ENCODE data around the gene DMRTB1. TPM values are rescaled to one million over a fixed set of nuclear protein-coding genes. Genes with fewer than 3 reads are reported as not detected.
A peak's percentile ranks its signal among the peaks of the same experiment; 100 is the strongest.

DMRTB1 gene
- not detected for total RNA-seq
- 0 reads per million in 2 donors for total RNA-seq

DNA sequence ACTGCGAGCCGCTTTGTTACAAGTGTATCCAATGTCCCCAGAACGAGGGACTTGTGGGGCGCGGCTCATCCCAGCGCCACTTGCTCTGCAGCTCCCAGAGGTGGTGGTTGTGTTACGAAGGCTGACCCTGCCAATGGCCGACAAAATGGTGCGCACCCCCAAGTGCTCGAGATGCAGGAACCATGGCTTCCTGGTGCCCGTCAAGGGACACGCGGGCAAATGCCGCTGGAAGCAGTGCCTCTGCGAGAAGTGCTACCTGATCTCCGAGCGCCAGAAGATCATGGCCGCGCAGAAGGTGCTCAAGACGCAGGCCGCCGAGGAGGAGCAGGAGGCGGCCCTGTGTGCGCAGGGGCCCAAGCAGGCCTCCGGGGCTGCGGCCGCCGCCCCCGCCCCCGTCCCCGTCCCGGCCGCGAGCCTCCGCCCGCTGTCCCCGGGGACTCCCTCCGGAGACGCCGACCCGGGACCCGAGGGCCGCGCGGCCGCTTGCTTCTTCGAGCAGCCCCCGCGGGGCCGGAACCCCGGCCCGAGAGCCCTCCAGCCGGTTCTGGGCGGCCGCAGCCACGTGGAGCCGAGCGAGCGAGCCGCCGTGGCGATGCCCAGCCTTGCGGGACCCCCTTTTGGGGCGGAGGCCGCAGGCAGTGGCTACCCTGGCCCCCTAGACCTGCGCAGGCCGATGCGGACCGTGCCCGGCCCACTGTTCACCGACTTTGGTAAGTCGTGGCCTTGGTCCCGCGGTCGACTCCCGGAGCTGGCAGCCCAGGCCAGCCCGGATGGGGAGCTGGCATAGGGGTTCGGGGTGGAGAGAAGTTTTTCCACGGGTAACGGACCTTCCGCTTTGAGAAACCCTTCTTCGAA lies at the start of gene DMRTB1:
TSS of gene DMRTB1 (plus strand) at position 79 of the 855 bp plus-strand sequence. CDS start at position 134, 55 bp downstream.
- ATAC-seq (no peak), DNase-seq (no peak)
- no peaks in the 10 kb centered on the region for H3K9me3 ChIP-seq (ENCODE audit: control insufficient read depth, low read length, poor library complexity, severe bottlenecking)
- H3K4me1 Mint-ChIP-seq: no peaks in the 10 kb centered on the region
- no peak within 1 kb of the TSS for H3K27ac Mint-ChIP-seq
- no peak within 1 kb of the TSS for H3K4me3 Mint-ChIP-seq
- H3K27me3 Mint-ChIP-seq: peaks cover 7% of the 10 kb centered on the region
- peaks cover 1% of the 10 kb centered on the region for H3K36me3 Mint-ChIP-seq (ENCODE audit: low read depth)

DNA sequence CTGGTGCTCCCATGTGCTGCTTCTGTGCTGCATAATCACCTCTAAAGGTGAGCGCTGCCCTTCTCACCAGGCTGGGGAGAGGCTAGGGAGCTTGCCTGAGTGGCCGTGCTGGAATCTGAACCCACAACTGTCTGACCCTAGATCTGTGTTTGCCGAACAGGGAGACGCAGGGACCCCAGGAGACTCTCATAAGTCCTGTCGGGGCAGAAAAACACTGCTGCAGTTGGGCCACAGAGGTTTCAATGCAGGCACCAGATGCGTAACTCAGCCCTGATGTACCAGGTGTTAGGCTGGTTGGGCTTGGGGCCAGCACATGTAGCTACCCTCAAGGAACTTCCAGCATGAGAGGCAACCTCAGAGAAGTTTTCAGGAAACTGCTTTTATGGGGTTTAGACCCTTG lies 49.5 kb upstream of the DMRTB1 start:
- no peaks in the 10 kb centered on the region for H3K9me3 ChIP-seq (ENCODE audit: control insufficient read depth, low read length, poor library complexity, severe bottlenecking)
- no peak for DNase-seq
- no peak overlapping the region for H3K4me3 Mint-ChIP-seq
- no peak overlapping the region for H3K27ac Mint-ChIP-seq
- ATAC-seq: no peak
- peaks cover 32% of the 10 kb centered on the region for H3K4me1 Mint-ChIP-seq
- H3K36me3 Mint-ChIP-seq (ENCODE audit: low read depth): no peaks in the 10 kb centered on the region
- no peaks in the 10 kb centered on the region for H3K27me3 Mint-ChIP-seq

DNA sequence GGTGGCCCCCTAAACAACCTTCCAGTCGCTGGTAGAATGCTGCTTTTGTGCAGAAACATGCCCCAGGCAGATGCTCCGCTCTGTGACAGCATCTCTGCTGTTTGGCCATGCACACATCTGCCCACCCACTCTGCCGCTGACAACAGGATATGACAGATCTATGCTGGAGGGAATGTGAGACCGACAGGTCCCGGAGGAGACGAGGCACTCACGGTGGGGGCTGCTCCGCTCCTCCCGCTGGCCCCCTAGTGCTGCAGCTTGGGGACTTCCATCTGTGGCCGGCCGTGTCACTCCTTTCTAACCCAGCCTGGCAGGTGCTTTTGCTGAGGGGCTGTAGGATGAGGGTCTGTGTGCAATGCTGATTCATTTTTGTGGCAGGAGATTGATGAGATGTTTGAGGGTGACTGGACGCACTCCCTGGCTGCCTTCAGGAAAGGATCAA lies 49.1 kb upstream of the DMRTB1 start:
- ATAC-seq: no peak
- no peaks in the 10 kb centered on the region for H3K9me3 ChIP-seq (ENCODE audit: control insufficient read depth, low read length, poor library complexity, severe bottlenecking)
- H3K4me1 Mint-ChIP-seq: peaks cover 32% of the 10 kb centered on the region
- no peaks in the 10 kb centered on the region for H3K27me3 Mint-ChIP-seq
- H3K4me3 Mint-ChIP-seq: no peak overlapping the region
- no peak for DNase-seq
- H3K27ac Mint-ChIP-seq: peak overlapping the region; percentile 95
- H3K36me3 Mint-ChIP-seq (ENCODE audit: low read depth): no peaks in the 10 kb centered on the region

DNA sequence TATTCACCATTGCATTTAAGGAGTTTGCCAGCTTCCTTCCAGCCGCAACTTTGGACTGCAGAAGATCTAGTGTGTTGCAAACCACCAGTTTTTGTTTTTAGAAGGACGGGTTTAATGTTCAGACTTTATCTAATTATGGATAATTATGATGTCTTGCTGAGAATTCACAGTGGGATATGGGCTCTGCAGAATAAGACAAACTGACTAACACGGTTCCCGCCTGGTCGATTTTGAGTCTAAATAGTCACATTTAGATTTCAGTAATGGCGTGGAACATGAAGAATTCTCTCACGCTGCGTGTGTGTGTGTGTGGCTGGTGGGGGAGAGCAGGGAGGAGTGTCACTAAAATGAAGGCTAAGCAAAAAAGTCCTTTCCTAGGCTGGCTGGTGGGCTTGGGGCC lies 48.5 kb upstream of the DMRTB1 start:
- ATAC-seq (no peak), DNase-seq (no peak)
- H3K4me1 Mint-ChIP-seq: peaks cover 32% of the 10 kb centered on the region
- peak overlapping the region; percentile 95 for H3K27ac Mint-ChIP-seq
- H3K9me3 ChIP-seq (ENCODE audit: control insufficient read depth, low read length, poor library complexity, severe bottlenecking): no peaks in the 10 kb centered on the region
- no peak overlapping the region for H3K4me3 Mint-ChIP-seq
- no peaks in the 10 kb centered on the region for H3K27me3 Mint-ChIP-seq
- no peaks in the 10 kb centered on the region for H3K36me3 Mint-ChIP-seq (ENCODE audit: low read depth)

DNA sequence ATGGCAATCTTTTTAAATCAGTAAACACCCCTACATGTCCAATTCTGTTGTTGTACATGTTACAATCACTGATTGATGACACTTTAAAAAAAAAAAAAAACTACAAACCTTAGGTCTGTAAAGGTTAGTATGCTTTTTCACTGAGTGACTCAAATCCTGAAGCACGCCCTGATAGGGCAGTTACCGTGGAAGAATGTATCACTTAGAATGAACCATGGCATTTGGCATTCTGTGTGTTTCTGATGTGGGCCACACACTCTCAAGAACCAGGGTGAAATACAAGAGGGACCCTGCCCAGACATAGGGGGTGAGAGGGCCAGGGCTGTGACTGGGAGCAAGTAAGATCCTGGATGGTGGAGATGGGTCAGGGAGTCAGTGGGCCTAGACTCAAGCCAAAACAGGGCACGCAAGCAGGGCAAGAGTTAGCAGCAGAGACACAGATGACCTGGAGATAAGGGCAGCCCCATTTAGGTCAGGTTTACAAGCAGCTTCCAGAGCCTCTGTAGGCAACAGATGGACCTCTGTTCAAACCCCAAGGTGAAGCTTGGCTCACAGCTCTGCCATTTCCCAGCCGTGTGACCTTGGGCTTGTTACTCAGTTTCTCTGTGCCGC lies 47.6 kb upstream of the DMRTB1 start:
- Mint-ChIP-seq H3K27ac (peak overlapping the region; percentile 95), H3K4me3 (no peak overlapping the region), H3K4me1 (peaks cover 32% of the 10 kb centered on the region), H3K27me3 (no peaks in the 10 kb centered on the region), H3K36me3 (ENCODE audit: low read depth) (no peaks in the 10 kb centered on the region)
- H3K9me3 ChIP-seq (ENCODE audit: control insufficient read depth, low read length, poor library complexity, severe bottlenecking): no peaks in the 10 kb centered on the region
- no peak for ATAC-seq
- DNase-seq: no peak

DNA sequence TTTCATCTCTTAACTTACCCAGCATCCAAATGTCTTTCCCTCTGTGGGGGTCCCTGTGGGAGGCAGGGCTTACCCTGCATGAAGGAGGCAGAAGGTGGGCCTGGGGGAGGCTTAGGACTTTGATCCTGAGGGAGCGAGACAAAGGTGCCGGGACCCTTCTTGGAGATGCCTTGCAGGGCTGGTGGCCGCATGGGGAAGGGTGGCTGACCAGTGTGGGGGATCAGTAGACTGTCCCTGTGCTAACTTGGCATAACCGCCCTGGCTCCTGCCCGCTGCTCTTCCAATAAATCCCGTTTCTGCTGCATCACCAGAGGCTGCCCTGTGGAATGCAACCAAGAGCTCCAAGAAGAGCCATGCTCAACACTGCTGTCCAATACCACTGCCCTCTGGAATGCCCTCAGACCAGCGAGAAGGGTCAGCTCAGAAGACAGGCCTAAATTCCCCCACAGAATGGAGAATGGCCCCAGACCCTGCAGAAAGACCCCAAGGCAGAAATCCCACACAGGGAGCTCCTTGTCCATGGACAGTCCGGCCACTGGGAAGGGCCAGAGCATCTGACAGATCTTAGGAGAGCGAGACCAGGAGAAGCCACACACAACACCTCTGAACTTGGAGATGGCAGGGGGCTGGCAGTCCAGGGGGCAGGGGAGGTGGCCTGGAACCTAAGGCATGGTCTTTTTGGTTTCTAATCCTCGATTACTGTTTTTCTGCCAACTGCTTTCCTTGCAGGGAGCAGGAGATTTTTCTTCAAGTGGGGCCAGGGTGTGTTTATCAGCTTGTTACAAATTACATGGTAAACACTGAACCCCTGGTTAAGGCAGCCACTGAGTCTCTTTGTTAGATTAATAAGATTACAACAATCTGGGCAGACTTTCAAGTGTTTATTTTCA lies 46.7 kb upstream of the DMRTB1 start:
- Mint-ChIP-seq H3K27ac (peak overlapping the region; percentile 95), H3K36me3 (ENCODE audit: low read depth) (no peaks in the 10 kb centered on the region), H3K4me1 (peaks cover 30% of the 10 kb centered on the region), H3K4me3 (peak overlapping the region; percentile 59), H3K27me3 (no peaks in the 10 kb centered on the region)
- ATAC-seq (no peak), DNase-seq (no peak)
- H3K9me3 ChIP-seq (ENCODE audit: control insufficient read depth, low read length, poor library complexity, severe bottlenecking): no peaks in the 10 kb centered on the region

DNA sequence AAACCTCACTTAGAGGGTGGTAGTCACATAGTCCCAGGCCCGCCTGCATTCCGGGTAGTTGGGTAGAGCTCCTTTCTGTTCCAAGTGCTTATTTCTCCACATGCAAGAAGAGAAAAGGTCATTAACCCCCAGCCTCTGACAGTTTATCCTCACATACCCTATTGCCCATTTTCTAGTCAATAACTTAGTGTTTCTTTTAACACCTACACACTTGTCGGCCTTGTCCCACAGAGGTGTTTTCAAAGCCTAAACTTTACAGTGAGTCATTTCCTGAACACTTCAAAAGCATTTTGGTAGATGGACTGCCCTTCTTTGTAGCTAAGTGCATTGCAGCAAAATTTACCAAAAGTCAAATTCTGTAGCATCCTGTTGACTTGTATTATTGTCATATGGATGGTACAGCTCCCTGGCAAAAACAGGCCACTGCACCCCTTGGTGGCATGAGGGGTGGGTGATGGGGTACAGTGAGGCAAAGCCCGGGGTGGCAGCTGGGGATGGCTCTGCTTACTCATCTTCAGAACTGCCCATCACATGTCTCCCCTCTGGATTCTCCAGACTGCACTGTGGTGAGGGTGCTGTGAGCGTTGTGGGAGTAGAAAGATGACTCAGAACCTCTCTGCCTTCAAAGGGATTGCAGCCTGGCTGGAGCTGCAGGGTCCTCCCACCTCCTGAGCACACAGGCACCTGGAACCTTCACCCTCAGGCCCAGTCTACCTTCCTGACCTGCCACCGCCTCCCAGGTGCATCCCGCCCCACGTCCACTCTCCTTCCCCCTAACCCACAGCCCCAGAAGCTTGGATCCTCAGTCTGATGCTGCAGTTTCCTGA lies 45.8 kb upstream of the DMRTB1 start:
- peaks cover 25% of the 10 kb centered on the region for H3K4me1 Mint-ChIP-seq
- DNase-seq (peak in 1 of 3 donors; percentile 36), ATAC-seq (peak; percentile 90)
- peaks cover 6% of the 10 kb centered on the region for H3K27me3 Mint-ChIP-seq
- H3K36me3 Mint-ChIP-seq (ENCODE audit: low read depth): no peaks in the 10 kb centered on the region
- peak overlapping the region; percentile 45 for H3K4me3 Mint-ChIP-seq
- peak overlapping the region; percentile 95 for H3K27ac Mint-ChIP-seq
- no peaks in the 10 kb centered on the region for H3K9me3 ChIP-seq (ENCODE audit: control insufficient read depth, low read length, poor library complexity, severe bottlenecking)

DNA sequence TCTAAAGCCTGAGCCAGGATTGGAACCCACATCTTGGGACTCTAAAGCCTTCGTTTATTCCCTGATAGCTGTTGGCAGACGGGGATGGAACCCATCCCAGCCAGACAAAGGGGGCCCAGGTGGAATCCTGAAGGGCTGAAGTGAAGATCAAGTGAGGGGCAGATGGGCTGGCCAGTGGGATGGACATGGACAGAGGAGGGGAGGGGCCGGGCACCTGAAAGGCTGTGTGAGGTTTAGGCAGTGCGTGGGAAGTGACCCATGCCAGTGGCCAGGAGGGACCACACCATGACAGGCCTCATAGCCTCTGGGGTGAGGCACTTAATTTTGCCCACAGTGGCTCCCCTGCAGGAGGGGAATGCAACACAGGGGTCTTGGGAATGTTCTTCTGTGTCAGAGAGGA lies 44.6 kb upstream of the DMRTB1 start:
- Mint-ChIP-seq H3K4me1 (peaks cover 25% of the 10 kb centered on the region), H3K4me3 (no peak overlapping the region), H3K27me3 (peaks cover 6% of the 10 kb centered on the region), H3K27ac (peak overlapping the region; percentile 95), H3K36me3 (ENCODE audit: low read depth) (no peaks in the 10 kb centered on the region)
- no peak for DNase-seq
- H3K9me3 ChIP-seq (ENCODE audit: control insufficient read depth, low read length, poor library complexity, severe bottlenecking): no peaks in the 10 kb centered on the region
- ATAC-seq: no peak

DNA sequence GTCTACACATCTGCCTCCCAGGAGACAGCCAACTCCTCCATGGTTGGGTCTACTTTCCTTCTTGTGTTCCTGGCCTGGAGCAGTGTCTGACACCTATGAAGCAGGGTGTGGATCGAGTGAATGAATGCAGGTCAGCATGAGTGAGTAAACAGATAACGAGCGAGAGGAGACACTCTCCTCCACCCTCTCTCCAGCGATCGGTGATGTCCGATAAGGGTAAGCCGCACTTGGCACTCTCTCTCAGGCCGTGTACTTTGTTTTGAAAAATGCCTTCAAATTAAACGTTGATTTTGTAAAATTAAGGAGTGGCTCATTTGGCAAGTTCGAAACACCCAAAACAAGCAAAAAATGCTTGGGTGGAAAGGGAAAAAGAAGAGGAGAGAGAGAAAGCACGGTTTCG lies 43.8 kb upstream of the DMRTB1 start:
- Mint-ChIP-seq H3K36me3 (ENCODE audit: low read depth) (no peaks in the 10 kb centered on the region), H3K4me3 (no peak overlapping the region), H3K27ac (peak overlapping the region; percentile 95), H3K27me3 (peaks cover 6% of the 10 kb centered on the region), H3K4me1 (peaks cover 22% of the 10 kb centered on the region)
- H3K9me3 ChIP-seq (ENCODE audit: control insufficient read depth, low read length, poor library complexity, severe bottlenecking): no peaks in the 10 kb centered on the region
- DNase-seq (no peak), ATAC-seq (no peak)

DNA sequence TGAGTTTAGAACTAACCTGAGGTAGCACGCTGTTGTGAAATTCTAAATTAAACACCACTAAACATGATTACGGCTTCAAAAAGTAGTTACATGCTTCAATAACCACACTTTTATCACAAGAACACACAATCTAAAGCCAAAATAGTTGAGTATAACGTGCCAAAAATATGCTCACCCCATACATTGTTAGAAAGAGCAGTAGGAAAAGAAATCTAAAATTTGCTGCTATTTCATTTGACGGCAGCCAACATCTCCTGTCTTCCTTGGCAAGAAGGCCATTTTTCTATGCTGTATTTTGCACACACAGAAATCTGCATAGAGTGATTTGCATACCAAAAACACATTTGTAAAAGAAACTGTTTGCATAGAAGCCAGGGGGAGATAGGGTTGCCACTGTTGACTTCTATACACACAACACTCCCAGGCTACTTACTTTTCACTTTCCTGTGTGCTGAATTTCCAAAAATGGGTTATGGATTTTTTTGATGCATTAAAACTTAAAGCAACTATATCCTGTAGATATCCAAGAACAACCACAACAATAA lies 42.9 kb upstream of the DMRTB1 start:
- H3K27ac Mint-ChIP-seq: no peak overlapping the region
- no peak for ATAC-seq
- no peaks in the 10 kb centered on the region for H3K9me3 ChIP-seq (ENCODE audit: control insufficient read depth, low read length, poor library complexity, severe bottlenecking)
- peaks cover 6% of the 10 kb centered on the region for H3K27me3 Mint-ChIP-seq
- H3K4me1 Mint-ChIP-seq: peaks cover 19% of the 10 kb centered on the region
- H3K36me3 Mint-ChIP-seq (ENCODE audit: low read depth): no peaks in the 10 kb centered on the region
- DNase-seq: no peak
- no peak overlapping the region for H3K4me3 Mint-ChIP-seq

DNA sequence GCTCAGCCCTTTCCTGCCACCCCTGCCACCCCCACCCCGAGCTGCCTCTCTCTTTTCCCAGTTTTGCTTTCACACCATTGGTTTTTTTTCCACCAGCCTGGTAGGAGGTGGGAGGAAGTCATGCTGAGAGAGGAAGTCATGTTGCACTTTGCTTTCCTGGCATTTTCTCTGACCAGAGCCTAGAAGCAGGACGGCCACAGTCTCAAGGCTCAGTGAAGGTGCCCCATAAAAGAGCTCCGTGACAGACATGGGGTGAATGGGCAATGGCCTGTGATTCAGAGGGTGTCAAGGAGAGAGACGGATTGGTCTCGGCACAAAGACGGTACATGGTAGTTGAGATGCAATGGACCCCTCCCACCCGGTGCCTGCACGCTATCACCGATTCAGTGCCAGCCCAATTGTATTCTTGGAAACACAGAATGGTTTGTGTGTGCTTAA lies 42.1 kb upstream of the DMRTB1 start:
- DNase-seq (no peak), ATAC-seq (no peak)
- no peaks in the 10 kb centered on the region for H3K9me3 ChIP-seq (ENCODE audit: control insufficient read depth, low read length, poor library complexity, severe bottlenecking)
- no peak overlapping the region for H3K4me3 Mint-ChIP-seq
- peaks cover 6% of the 10 kb centered on the region for H3K27me3 Mint-ChIP-seq
- H3K36me3 Mint-ChIP-seq (ENCODE audit: low read depth): no peaks in the 10 kb centered on the region
- H3K27ac Mint-ChIP-seq: no peak overlapping the region
- peaks cover 16% of the 10 kb centered on the region for H3K4me1 Mint-ChIP-seq

DNA sequence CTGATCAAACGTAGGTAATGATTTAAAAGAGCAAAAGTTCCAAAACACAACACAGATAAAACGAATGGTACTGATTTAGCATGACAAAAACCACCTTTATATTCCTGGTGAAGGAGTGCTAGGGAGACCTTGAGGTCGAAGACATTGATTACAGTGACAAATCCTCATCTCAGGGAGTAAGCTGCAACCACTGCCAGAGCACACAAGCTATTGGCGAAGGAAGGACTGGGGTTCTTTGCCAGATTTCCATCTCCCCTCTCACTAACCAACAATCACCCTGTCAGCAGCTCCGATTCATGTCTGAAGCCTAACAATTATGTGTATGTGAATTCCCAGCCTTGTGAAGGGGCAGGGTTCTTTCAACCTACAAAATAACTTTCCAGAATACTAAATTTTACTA lies 40.2 kb upstream of the DMRTB1 start:
- ATAC-seq (no peak), DNase-seq (no peak)
- no peaks in the 10 kb centered on the region for H3K9me3 ChIP-seq (ENCODE audit: control insufficient read depth, low read length, poor library complexity, severe bottlenecking)
- Mint-ChIP-seq H3K27ac (no peak overlapping the region), H3K27me3 (peaks cover 6% of the 10 kb centered on the region), H3K4me1 (peaks cover 1% of the 10 kb centered on the region), H3K4me3 (no peak overlapping the region), H3K36me3 (ENCODE audit: low read depth) (no peaks in the 10 kb centered on the region)
